HepG2 (cell line): ENCODE measurements around the gene HDAC10. TPM values are rescaled to one million over a fixed set of nuclear protein-coding genes. Genes with fewer than 3 reads are reported as not detected.
A peak's percentile ranks its signal among the peaks of the same experiment; 100 is the strongest.

Experiments
- GABPB1 ChIP-seq: IDR thresholded peaks from 2 replicates; pipeline ENCODE4 v1.6.1; 2016; ENCODE audit warnings: mild to moderate bottlenecking, missing genetic modification reagents, moderate library complexity, missing compliant biosample characterization
- GLMP ChIP-seq: sonication (generic); formaldehyde crosslinking; IDR thresholded peaks from 2 replicates; pipeline ENCODE4 v1.9.0; 2021; ENCODE audit warnings: missing genetic modification reagents, mild to moderate bottlenecking, borderline replicate concordance
- HMGXB4 ChIP-seq, 2 experiments: sonication (generic) in 1 of 2; formaldehyde crosslinking in 1 of 2; IDR thresholded peaks; 2 replicates each; pipeline versions ENCODE4 v1.4.0 to v1.6.1; 2018 to 2020; ENCODE audit warnings: missing genetic modification reagents in 2 of 2, borderline replicate concordance in 1 of 2, low read depth in 1 of 2, mild to moderate bottlenecking in 1 of 2, missing biosample characterization in 1 of 2
- HOXD1 ChIP-seq: sonication (generic); formaldehyde crosslinking; IDR thresholded peaks from 2 replicates; pipeline ENCODE4 v1.5.0; 2020; ENCODE audit warnings: missing genetic modification reagents
- JUN ChIP-seq: sonication (generic); formaldehyde crosslinking; IDR thresholded peaks from 2 replicates; pipeline ENCODE4 v1.4.0; 2020; ENCODE audit warnings: mild to moderate bottlenecking, missing genetic modification reagents
- MTF1 ChIP-seq: sonication (generic); formaldehyde crosslinking; IDR thresholded peaks from 2 replicates; pipeline ENCODE4 v1.5.0; 2020; ENCODE audit warnings: missing genetic modification reagents
- ONECUT2 ChIP-seq: sonication (generic); formaldehyde crosslinking; IDR thresholded peaks from 2 replicates; pipeline ENCODE4 v1.4.0; 2020; ENCODE audit warnings: missing genetic modification reagents
- TARDBP ChIP-seq: sonication (generic); formaldehyde crosslinking; IDR thresholded peaks from 2 replicates; pipeline ENCODE4 v1.8.0; 2022; ENCODE audit warnings: mild to moderate bottlenecking, missing genetic modification reagents
- ZNF552 ChIP-seq: sonication (generic); formaldehyde crosslinking; IDR thresholded peaks from 2 replicates; pipeline ENCODE4 v1.9.0; 2022; ENCODE audit warnings: missing genetic modification reagents, mild to moderate bottlenecking, borderline replicate concordance
- polyA plus RNA-seq, 8 experiments: library from polyadenylated mRNA; depleted of rRNA in 3 of 8; stranded (reverse) in 7 of 8; unstranded in 1 of 8; fragments of >200 nt; fragmentation: Illumina TruSeq in 4 of 8; extraction: Trizol in 4 of 8; gene quantifications; 2 replicates each; pipeline versions ENCODE4 v1.2.1 to v1.2.3, GENCODE V29; 2011 to 2016; ENCODE audit warnings: low read depth in 4 of 8, missing spikeins in 1 of 8, mixed read lengths in 1 of 8; ENCODE audit not compliant: insufficient read depth in 1 of 8
- total RNA-seq, 5 experiments: library from RNA; depleted of rRNA; stranded (reverse); fragments of >200 nt; fragmentation: Illumina TruSeq; extraction: Trizol; gene quantifications; 2 replicates each; pipeline ENCODE4 v1.2.3, GENCODE V29; 2016; ENCODE audit warnings: low read depth in 1 of 5
- TF ChIP-seq, protein P1 (sequence below): sonication (generic); formaldehyde crosslinking; IDR thresholded peaks from 2 replicates; pipeline ENCODE4 v1.5.0; 2020; ENCODE audit warnings: missing genetic modification reagents
- TF ChIP-seq, protein P2 (sequence below): sonication (generic); formaldehyde crosslinking; IDR thresholded peaks from 2 replicates; pipeline ENCODE4 v1.4.0; 2020; ENCODE audit warnings: missing genetic modification reagents
- TF ChIP-seq, protein P3 (sequence below): sonication (generic); formaldehyde crosslinking; IDR thresholded peaks from 2 replicates; pipeline ENCODE4 v1.5.0; 2020; ENCODE audit warnings: missing genetic modification reagents
- TF ChIP-seq, protein P4 (sequence below): sonication (generic); formaldehyde crosslinking; conservative IDR thresholded peaks from 2 replicates; pipeline ENCODE4 v1.5.0; 2020; ENCODE audit warnings: missing genetic modification reagents
- TF ChIP-seq, protein P5 (sequence below): IDR thresholded peaks from 2 replicates; pipeline ENCODE4 v1.6.1; 2016

The HDAC10 gene
- total and polyA plus RNA-seq, 2 of the 13 experiments (the other 11 are each of a cell fraction or from before 2014, with no cell fraction given) = 13.9 to 14.9 TPM

DNA sequence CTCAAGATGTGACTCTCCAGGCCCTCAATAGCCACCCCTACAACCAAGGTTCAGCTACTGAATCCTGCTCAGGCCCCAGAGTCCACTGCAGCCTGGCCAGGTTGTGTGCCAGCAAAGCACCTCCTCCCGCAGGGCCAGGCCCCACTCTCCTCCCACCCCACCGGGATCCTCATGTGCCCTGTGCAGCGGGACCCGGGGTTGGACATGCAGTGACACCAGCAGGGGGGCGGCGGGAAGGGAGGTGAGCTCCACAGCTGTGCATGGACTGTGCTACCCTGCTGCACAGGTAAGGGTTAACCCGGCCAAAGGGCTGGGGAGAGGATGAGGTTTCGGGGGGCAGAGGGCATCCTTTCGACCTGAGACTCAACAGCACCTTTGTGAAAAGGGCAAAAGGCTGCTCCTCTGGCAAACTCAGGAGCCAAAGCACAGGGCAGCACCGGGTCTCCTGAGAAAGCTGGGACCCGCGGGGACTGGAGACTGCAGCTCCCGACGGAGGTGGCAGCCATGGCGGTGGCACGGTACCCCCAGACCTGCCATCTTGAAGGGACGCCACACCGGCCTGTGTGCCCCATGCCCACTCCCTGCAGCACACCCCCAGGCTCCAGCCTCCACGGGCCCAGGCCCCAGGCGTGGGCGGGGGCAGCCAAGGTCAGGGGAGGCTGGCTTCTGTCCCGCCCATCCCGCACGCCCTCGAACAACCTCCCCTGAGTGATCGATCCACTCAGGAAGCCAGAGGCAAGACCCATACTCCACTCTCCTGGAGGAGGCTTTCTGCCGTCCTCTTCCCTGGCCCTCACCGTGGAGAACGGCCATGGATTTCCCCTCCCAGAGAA, 45.8 kb upstream of the HDAC10 start (continued):
- peak; percentile 46; the same call in 1 of the 2 replicates for TF ChIP-seq GABPB1 (CRISPR knock-in tag)
- TF ChIP-seq, protein P1, sequence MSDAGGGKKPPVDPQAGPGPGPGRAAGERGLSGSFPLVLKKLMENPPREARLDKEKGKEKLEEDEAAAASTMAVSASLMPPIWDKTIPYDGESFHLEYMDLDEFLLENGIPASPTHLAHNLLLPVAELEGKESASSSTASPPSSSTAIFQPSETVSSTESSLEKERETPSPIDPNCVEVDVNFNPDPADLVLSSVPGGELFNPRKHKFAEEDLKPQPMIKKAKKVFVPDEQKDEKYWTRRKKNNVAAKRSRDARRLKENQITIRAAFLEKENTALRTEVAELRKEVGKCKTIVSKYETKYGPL (CRISPR knock-in tag) = no peak
- TF ChIP-seq, protein P2, sequence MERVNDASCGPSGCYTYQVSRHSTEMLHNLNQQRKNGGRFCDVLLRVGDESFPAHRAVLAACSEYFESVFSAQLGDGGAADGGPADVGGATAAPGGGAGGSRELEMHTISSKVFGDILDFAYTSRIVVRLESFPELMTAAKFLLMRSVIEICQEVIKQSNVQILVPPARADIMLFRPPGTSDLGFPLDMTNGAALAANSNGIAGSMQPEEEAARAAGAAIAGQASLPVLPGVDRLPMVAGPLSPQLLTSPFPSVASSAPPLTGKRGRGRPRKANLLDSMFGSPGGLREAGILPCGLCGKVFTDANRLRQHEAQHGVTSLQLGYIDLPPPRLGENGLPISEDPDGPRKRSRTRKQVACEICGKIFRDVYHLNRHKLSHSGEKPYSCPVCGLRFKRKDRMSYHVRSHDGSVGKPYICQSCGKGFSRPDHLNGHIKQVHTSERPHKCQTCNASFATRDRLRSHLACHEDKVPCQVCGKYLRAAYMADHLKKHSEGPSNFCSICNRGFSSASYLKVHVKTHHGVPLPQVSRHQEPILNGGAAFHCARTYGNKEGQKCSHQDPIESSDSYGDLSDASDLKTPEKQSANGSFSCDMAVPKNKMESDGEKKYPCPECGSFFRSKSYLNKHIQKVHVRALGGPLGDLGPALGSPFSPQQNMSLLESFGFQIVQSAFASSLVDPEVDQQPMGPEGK = peak; percentile 33; the same call in 1 of the 2 replicates
- TF ChIP-seq, protein P3, sequence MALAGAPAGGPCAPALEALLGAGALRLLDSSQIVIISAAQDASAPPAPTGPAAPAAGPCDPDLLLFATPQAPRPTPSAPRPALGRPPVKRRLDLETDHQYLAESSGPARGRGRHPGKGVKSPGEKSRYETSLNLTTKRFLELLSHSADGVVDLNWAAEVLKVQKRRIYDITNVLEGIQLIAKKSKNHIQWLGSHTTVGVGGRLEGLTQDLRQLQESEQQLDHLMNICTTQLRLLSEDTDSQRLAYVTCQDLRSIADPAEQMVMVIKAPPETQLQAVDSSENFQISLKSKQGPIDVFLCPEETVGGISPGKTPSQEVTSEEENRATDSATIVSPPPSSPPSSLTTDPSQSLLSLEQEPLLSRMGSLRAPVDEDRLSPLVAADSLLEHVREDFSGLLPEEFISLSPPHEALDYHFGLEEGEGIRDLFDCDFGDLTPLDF (CRISPR knock-in tag) = no peak
- TF ChIP-seq GLMP (CRISPR knock-in tag) = no peak
- TF ChIP-seq, protein P4, sequence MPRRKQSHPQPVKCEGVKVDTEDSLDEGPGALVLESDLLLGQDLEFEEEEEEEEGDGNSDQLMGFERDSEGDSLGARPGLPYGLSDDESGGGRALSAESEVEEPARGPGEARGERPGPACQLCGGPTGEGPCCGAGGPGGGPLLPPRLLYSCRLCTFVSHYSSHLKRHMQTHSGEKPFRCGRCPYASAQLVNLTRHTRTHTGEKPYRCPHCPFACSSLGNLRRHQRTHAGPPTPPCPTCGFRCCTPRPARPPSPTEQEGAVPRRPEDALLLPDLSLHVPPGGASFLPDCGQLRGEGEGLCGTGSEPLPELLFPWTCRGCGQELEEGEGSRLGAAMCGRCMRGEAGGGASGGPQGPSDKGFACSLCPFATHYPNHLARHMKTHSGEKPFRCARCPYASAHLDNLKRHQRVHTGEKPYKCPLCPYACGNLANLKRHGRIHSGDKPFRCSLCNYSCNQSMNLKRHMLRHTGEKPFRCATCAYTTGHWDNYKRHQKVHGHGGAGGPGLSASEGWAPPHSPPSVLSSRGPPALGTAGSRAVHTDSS (CRISPR knock-in tag) = no peak
- TF ChIP-seq TARDBP = 0 out of 2 replicates have a peak, but pooled peaks have one; percentile 17
- TF ChIP-seq ZNF552 (CRISPR knock-in tag) = 0 out of 2 replicates have a peak, but pooled peaks have one; percentile 29
- TF ChIP-seq, protein P5, sequence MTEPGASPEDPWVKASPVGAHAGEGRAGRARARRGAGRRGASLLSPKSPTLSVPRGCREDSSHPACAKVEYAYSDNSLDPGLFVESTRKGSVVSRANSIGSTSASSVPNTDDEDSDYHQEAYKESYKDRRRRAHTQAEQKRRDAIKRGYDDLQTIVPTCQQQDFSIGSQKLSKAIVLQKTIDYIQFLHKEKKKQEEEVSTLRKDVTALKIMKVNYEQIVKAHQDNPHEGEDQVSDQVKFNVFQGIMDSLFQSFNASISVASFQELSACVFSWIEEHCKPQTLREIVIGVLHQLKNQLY (CRISPR knock-in tag) = no peak
- TF ChIP-seq HMGXB4 (CRISPR knock-in tag; IDR thresholded peaks at IDR 0.05; ENCODE audit: borderline replicate concordance in 1 of 2, low read depth in 1 of 2) = no peak
- TF ChIP-seq HOXD1 (CRISPR knock-in tag) = no peak
- peak; percentile 87 for TF ChIP-seq ONECUT2 (CRISPR knock-in tag)
- no peak for TF ChIP-seq JUN (CRISPR knock-in tag)
- no peak for TF ChIP-seq MTF1
